Measurements from ENCODE around the gene IDH1. TPM values are rescaled to one million over a fixed set of nuclear protein-coding genes. Genes with fewer than 3 reads are reported as not detected.
A peak's percentile ranks its signal among the peaks of the same experiment; 100 is the strongest.

IDH1 gene
- total and polyA plus RNA-seq, 7 donors, result 9.7 to 42.6 (median 16.5) TPM

GRCh38 chr2:208296610-208297009, 41.7 kb upstream of the IDH1 start:
- H3K36me3 ChIP-seq (ENCODE audit: insufficient read depth in 1 of 2, low read depth in 1 of 2), result peaks cover 0 to 76% of the 10 kb centered on the region in 2 donors
- H3K4me3 ChIP-seq, result no peak overlapping the region
- no peaks in the 10 kb centered on the region for H3K4me1 ChIP-seq
- no peaks in the 10 kb centered on the region for H3K9me3 ChIP-seq
- H3K27ac ChIP-seq, result no peak overlapping the region
- 95 to 100% (median 98%) methylated on average over 2 of the region's 2 CpGs for WGBS, 3 donors
- no peak for ATAC-seq
- intact Hi-C loops (cut with DNase I), result loop anchor here in 1 of 2 donors (5.0 kb wide), 1 partner anchor 36 kb away; no protein-coding TSS in a partner anchor
- DNase-seq, result no peak
- no peaks in the 10 kb centered on the region for H3K27me3 ChIP-seq (ENCODE audit: insufficient read depth in 3 of 3, low read length in 2 of 3)
- no peak for TF ChIP-seq CTCF (IDR thresholded peaks at IDR 0.05)

DNA sequence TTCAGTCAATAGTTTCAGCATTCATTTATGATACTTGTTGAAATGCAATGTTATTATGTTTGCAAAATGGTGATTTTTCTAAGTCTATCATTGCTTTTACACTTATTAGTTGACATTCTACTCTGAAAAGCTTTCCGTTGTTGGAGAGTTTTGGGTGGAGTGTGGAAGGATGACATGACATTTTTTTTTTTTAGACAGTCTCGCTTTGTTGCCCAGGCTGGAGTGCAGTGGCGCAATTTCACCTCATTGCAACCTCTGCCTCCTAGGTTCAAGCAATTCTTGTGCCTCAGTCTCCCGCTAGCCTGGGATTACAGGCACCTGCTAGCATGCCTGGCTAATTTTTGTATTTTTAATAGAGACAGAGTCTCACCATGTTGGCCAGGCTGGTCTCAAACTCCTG, 41.0 kb upstream of the IDH1 start:
- Histone ChIP-seq H3K9me3 (no peaks in the 10 kb centered on the region), H3K27ac (no peak overlapping the region), H3K4me1 (no peaks in the 10 kb centered on the region), H3K36me3 (ENCODE audit: insufficient read depth in 1 of 2, low read depth in 1 of 2) (peaks cover 0 to 76% of the 10 kb centered on the region in 2 donors), H3K27me3 (ENCODE audit: insufficient read depth in 3 of 3, low read length in 2 of 3) (no peaks in the 10 kb centered on the region), H3K4me3 (no peak overlapping the region)
- DNase-seq (no peak), ATAC-seq (no peak)
- no peak for TF ChIP-seq CTCF (IDR thresholded peaks at IDR 0.05)
- intact Hi-C loops (cut with DNase I), result loop anchor here in 1 of 2 donors (5.0 kb wide), 1 partner anchor 36 kb away; no protein-coding TSS in a partner anchor
- WGBS, 3 donors, result 93 to 98% (median 97%) methylated on average over 4 of the region's 4 CpGs

DNA sequence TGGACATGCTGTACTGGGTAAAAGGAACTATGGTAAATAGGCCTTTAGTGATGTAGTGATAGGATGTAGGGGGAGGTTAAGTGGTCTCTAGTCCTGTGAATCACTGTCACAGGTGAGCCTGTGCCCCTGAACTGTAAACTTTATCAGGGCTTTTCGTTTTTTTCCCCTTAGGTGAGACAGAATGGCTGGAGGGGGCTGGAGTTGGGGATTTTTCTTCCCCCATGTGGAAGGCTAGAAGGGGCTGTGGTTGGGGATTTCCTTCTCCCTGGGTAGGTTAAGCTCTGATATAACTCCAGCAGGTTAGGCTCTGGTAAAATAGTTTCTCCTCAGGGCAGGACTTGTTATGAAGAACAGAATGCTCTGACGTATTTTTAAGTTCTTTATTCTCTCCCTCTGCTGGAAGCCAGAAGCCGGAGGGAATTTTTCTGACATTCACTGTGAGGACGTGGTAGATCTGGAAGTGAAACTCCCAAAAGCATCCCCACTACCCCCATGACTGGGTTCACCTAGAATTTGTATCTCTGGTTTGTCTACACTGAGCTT, 39.7 kb upstream of the IDH1 start:
- Histone ChIP-seq H3K27ac (no peak overlapping the region), H3K4me3 (no peak overlapping the region), H3K9me3 (no peaks in the 10 kb centered on the region), H3K4me1 (no peaks in the 10 kb centered on the region), H3K36me3 (ENCODE audit: insufficient read depth in 1 of 2, low read depth in 1 of 2) (peaks cover 5 to 76% of the 10 kb centered on the region in 2 donors), H3K27me3 (ENCODE audit: insufficient read depth in 3 of 3, low read length in 2 of 3) (no peaks in the 10 kb centered on the region)
- TF ChIP-seq CTCF (IDR thresholded peaks at IDR 0.05), result no peak
- ATAC-seq (no peak), DNase-seq (no peak)
- WGBS, 3 donors, result 82 to 89% (median 84%) methylated on average over 4 of the region's 4 CpGs
- intact Hi-C loops (cut with DNase I), result loop anchor here in 1 of 2 donors (5.0 kb wide), 1 partner anchor 38 kb away; no protein-coding TSS in a partner anchor

GRCh38 chr2:208285853-208286252, 31.0 kb upstream of the IDH1 start:
- H3K4me1 ChIP-seq, result peaks cover 7% of the 10 kb centered on the region
- ATAC-seq (peak in 2 of 4 donors; percentile 35 to 63), DNase-seq (no peak)
- no peak overlapping the region for H3K27ac ChIP-seq
- intact Hi-C loops (cut with DNase I), result no loop called here
- peaks cover 10 to 85% of the 10 kb centered on the region in 2 donors for H3K36me3 ChIP-seq (ENCODE audit: insufficient read depth in 1 of 2, low read depth in 1 of 2)
- no peaks in the 10 kb centered on the region for H3K27me3 ChIP-seq (ENCODE audit: insufficient read depth in 3 of 3, low read length in 2 of 3)
- H3K4me3 ChIP-seq, result no peak overlapping the region
- TF ChIP-seq CTCF (IDR thresholded peaks at IDR 0.05), result no peak
- WGBS, 3 donors, result 33 to 41% (median 38%) methylated on average over 4 of the region's 4 CpGs
- no peaks in the 10 kb centered on the region for H3K9me3 ChIP-seq

GRCh38 chr2:208280933-208281332, 26.1 kb upstream of the IDH1 start:
- intact Hi-C loops (cut with DNase I), result no loop called here
- ATAC-seq, result no peak
- Histone ChIP-seq H3K27ac (no peak overlapping the region), H3K4me1 (peaks cover 7% of the 10 kb centered on the region), H3K27me3 (ENCODE audit: insufficient read depth in 3 of 3, low read length in 2 of 3) (no peaks in the 10 kb centered on the region), H3K9me3 (no peaks in the 10 kb centered on the region), H3K4me3 (no peak overlapping the region), H3K36me3 (ENCODE audit: insufficient read depth in 1 of 2, low read depth in 1 of 2) (peaks cover 9 to 86% of the 10 kb centered on the region in 2 donors)
- DNase-seq, result no peak
- no peak for TF ChIP-seq CTCF (IDR thresholded peaks at IDR 0.05)
- 83 to 91% (median 85%) methylated on average over 3 of the region's 3 CpGs for WGBS, 3 donors
